HCT116 (cell line): ENCODE data around the gene PHOSPHO1. TPM values are rescaled to one million over a fixed set of nuclear protein-coding genes. Genes with fewer than 3 reads are reported as not detected.
A peak's percentile ranks its signal among the peaks of the same experiment; 100 is the strongest.

Experiments
- ATAC-seq: fragments of 200-7000 bp; cut with Tn5 transposase; 2 replicates; pipeline ENCODE4 v1.9.1; 2020; ENCODE audit warnings: mild to moderate bottlenecking, moderate library complexity
- Bru-seq: library from RNA; stranded (reverse); fragments of 400-500 nt; gene quantifications from one replicate; lab custom pipeline; 2021; lab: Mats Ljungman, UMichigan
- BruChase-seq, 2 experiments: library from RNA; stranded (reverse); fragments of 400-500 nt; gene quantifications; one replicate each; lab custom pipeline; 2021; lab: Mats Ljungman, UMichigan
- BruUV-seq: library from RNA; stranded (reverse); fragments of 400-500 nt; replicated peaks from 2 replicates; lab custom pipeline; 2021; lab: Mats Ljungman, UMichigan
- CTCF ChIA-PET: fragments of 300-600 bp; sonication (Branson Sonifier 250); formaldehyde crosslinking; loops from one replicate; lab custom pipeline; 2021; ENCODE audit warnings: antibody characterized with exemption; lab: Charles Lee
- POLR2A ChIA-PET: fragments of 300-600, 350-600 bp; sonication (Branson Sonifier 250); formaldehyde crosslinking; loops from one replicate; lab custom pipeline; 2021; ENCODE audit warnings: antibody characterized with exemption; lab: Charles Lee
- RAD21 ChIA-PET, 2 experiments: fragments of 300-600 bp; sonication (Branson Sonifier 250); formaldehyde crosslinking; loops; one replicate each; lab custom pipeline; 2023; ENCODE audit warnings: low total read pairs in 2 of 2; ENCODE audit not compliant: uncharacterized antibody in 2 of 2, unreplicated experiment in 2 of 2, low non-redundant PET in 1 of 2; lab: Charles Lee
- DNase-seq: peaks from one replicate; pipeline ENCODE4 v3.0.0-alpha.2; 2010; ENCODE audit warnings: low read depth, low spot score
- H2AFZ ChIP-seq: fragments of 200-600 bp; shearing (Covaris generic), sonication (generic); 2 replicates; pipeline ENCODE4 v1.6.1; 2017; ENCODE audit warnings: low read depth, mixed run types, mixed read lengths, antibody characterized with exemption, low read length; ENCODE audit not compliant: poor library complexity, severe bottlenecking
- H3K27ac ChIP-seq: 2 replicates; pipeline ENCODE4 v1.5.1; 2012; ENCODE audit warnings: low read depth, low read length
- H3K27me3 ChIP-seq: fragments of 200-600 bp; sonication (generic); 2 replicates; pipeline ENCODE4 v1.6.1; 2016; ENCODE audit warnings: mixed run types, low read length, mixed read lengths; ENCODE audit not compliant: insufficient read depth
- H3K36me3 ChIP-seq, 2 experiments: fragments of 200-500 bp in 1 of 2; fragments of 200-600 bp in 1 of 2; sonication (Bioruptor generic) in 1 of 2; sonication (generic) in 1 of 2; 2 replicates each; pipeline versions ENCODE4 v1.5.1 to v1.6.1; 2014 to 2016; ENCODE audit warnings: low read length in 2 of 2, inconsistent platforms in 1 of 2, mixed read lengths in 1 of 2, mixed run types in 1 of 2; ENCODE audit not compliant: insufficient read depth in 2 of 2, control insufficient read depth in 1 of 2
- H3K4me1 ChIP-seq, 2 experiments: fragments of 200-600 bp in 1 of 2; sonication (generic) in 1 of 2; 2 replicates each; pipeline versions ENCODE4 v1.5.1 to v1.6.1; 2012 to 2017; ENCODE audit warnings: low read length in 2 of 2, inconsistent platforms in 1 of 2, mild to moderate bottlenecking in 1 of 2, mixed read lengths in 1 of 2, mixed run types in 1 of 2, moderate library complexity in 1 of 2; ENCODE audit not compliant: insufficient read depth in 2 of 2, control insufficient read depth in 1 of 2
- H3K4me2 ChIP-seq: fragments of 200-600 bp; sonication (generic); 2 replicates; pipeline ENCODE4 v1.6.1; 2017; ENCODE audit warnings: mixed run types, low read length, mixed read lengths
- H3K4me3 ChIP-seq, 2 experiments: fragments of 200-600 bp in 1 of 2; sonication (generic) in 1 of 2; replicated peaks in 1 of 2; 2 replicates each; pipeline ENCODE4 v1.5.1; 2011 to 2016; ENCODE audit warnings: low read length in 2 of 2, control low read depth in 1 of 2, low read depth in 1 of 2, mild to moderate bottlenecking in 1 of 2, mixed read lengths in 1 of 2, mixed run types in 1 of 2
- H3K79me2 ChIP-seq: fragments of 200-600 bp; sonication (generic); 2 replicates; pipeline ENCODE4 v1.6.1; 2017; ENCODE audit warnings: mild to moderate bottlenecking, mixed run types, low read length, moderate library complexity, mixed read lengths; ENCODE audit not compliant: insufficient read depth
- H3K9ac ChIP-seq: fragments of 200-600 bp; sonication (generic); 2 replicates; pipeline ENCODE4 v1.6.1; 2016; ENCODE audit warnings: low read length, mixed read lengths
- H3K9me2 ChIP-seq: fragments of 200-600 bp; sonication (generic), shearing (Covaris generic); 2 replicates; pipeline ENCODE4 v1.6.1; 2017; ENCODE audit warnings: mixed run types, mild to moderate bottlenecking, moderate library complexity; ENCODE audit not compliant: insufficient read depth
- H3K9me3 ChIP-seq, 2 experiments: fragments of 200-500 bp in 1 of 2; fragments of 200-600 bp in 1 of 2; sonication (Bioruptor generic) in 1 of 2; sonication (generic) in 1 of 2; 2 replicates each; pipeline ENCODE4 v1.6.1; 2014 to 2017; ENCODE audit warnings: low read length in 2 of 2, mixed read lengths in 2 of 2, inconsistent platforms in 1 of 2, low read depth in 1 of 2, mild to moderate bottlenecking in 1 of 2, mixed run types in 1 of 2, moderate library complexity in 1 of 2; ENCODE audit not compliant: control insufficient read depth in 1 of 2, insufficient read depth in 1 of 2
- H4K20me1 ChIP-seq: fragments of 200-600 bp; sonication (generic), shearing (Covaris generic); 2 replicates; pipeline ENCODE4 v1.6.1; 2017; ENCODE audit warnings: mixed run types, mild to moderate bottlenecking, moderate library complexity; ENCODE audit not compliant: insufficient read depth
- FOSL1 ChIP-seq: IDR thresholded peaks from 2 replicates; pipeline ENCODE4 v1.6.1; 2012; ENCODE audit warnings: low read depth
- JUND ChIP-seq: IDR thresholded peaks from 2 replicates; pipeline ENCODE4 v1.6.1; 2012
- POLR2A ChIP-seq: IDR thresholded peaks from 2 replicates; pipeline ENCODE4 v1.7.0; 2011; ENCODE audit warnings: borderline replicate concordance; ENCODE audit not compliant: insufficient read depth, insufficient read length; ENCODE audit errors: extremely low read depth
- POLR2AphosphoS5 ChIP-seq: IDR thresholded peaks from 2 replicates; pipeline ENCODE4 v1.6.1; 2011; ENCODE audit warnings: mild to moderate bottlenecking, low read depth, low read length, moderate library complexity
- SP1 ChIP-seq: IDR thresholded peaks from 2 replicates; pipeline ENCODE4 v1.6.1; 2012; ENCODE audit warnings: low read depth
- TCF7L2 ChIP-seq: IDR thresholded peaks from 2 replicates; pipeline ENCODE4 v1.7.0; 2011; ENCODE audit warnings: borderline replicate concordance, inconsistent platforms; ENCODE audit not compliant: insufficient read depth, insufficient read length; ENCODE audit errors: extremely low read depth
- intact Hi-C: fragments of 100-400 bp; cut with micrococcal nuclease; formaldehyde crosslinking; loops from 2 replicates; pipeline ENCODE4 v1.10.0; 2022
- long read RNA-seq: library from polyadenylated mRNA; unstranded; transcript quantifications from one replicate; pipeline ENCODE4 v2.0.0, GENCODE V29; 2021; ENCODE audit not compliant: unreplicated experiment
- polyA plus RNA-seq: library from polyadenylated mRNA; unstranded; fragments of >200 nt; gene quantifications from 2 replicates; pipeline ENCODE4 v1.2.1, GENCODE V29; 2012; ENCODE audit warnings: missing spikeins
- total RNA-seq: library from RNA; stranded (reverse); gene quantifications from one replicate; pipeline ENCODE4 v1.2.1, GENCODE V29; 2021; ENCODE audit not compliant: unreplicated experiment
- TF ChIP-seq, protein P1 (sequence below): IDR thresholded peaks from 2 replicates; pipeline ENCODE4 v1.6.1; 2012; ENCODE audit warnings: low read depth
- TF ChIP-seq, protein P2 (sequence below), 3 experiments: fragments of 200-600 bp in 1 of 3; sonication (generic) in 1 of 3; IDR thresholded peaks in 2 of 3; conservative IDR thresholded peaks in 1 of 3; 2 replicates each; pipeline ENCODE4 v1.5.1; 2012 to 2017; ENCODE audit warnings: low read depth in 2 of 3, low read length in 2 of 3, antibody characterized with exemption in 1 of 3, borderline replicate concordance in 1 of 3, control low read depth in 1 of 3, mild to moderate bottlenecking in 1 of 3, mixed read lengths in 1 of 3, mixed run types in 1 of 3, moderate library complexity in 1 of 3; ENCODE audit not compliant: insufficient read depth in 1 of 3

PHOSPHO1 gene, protein sequence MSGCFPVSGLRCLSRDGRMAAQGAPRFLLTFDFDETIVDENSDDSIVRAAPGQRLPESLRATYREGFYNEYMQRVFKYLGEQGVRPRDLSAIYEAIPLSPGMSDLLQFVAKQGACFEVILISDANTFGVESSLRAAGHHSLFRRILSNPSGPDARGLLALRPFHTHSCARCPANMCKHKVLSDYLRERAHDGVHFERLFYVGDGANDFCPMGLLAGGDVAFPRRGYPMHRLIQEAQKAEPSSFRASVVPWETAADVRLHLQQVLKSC
- total RNA-seq, result 3.0 TPM
- polyA plus RNA-seq, result 1.4 and 2.0 TPM in 2 replicates
- Bru-seq, nascent RNA, result percentile 32 among the genes with signal in this experiment
- percentile 23 among the genes with signal in this experiment for BruChase-seq, experiment 1, labeled RNA remaining after a 6-hour chase
- BruChase-seq, experiment 2, labeled RNA remaining after a 2-hour chase, result percentile 31 among the genes with signal in this experiment
- long read RNA-seq, partial matches to known transcripts, result 0 of 8 reads
- long read RNA-seq, other reads (novel, unspliced or antisense), result 3 of 8 reads

DNA sequence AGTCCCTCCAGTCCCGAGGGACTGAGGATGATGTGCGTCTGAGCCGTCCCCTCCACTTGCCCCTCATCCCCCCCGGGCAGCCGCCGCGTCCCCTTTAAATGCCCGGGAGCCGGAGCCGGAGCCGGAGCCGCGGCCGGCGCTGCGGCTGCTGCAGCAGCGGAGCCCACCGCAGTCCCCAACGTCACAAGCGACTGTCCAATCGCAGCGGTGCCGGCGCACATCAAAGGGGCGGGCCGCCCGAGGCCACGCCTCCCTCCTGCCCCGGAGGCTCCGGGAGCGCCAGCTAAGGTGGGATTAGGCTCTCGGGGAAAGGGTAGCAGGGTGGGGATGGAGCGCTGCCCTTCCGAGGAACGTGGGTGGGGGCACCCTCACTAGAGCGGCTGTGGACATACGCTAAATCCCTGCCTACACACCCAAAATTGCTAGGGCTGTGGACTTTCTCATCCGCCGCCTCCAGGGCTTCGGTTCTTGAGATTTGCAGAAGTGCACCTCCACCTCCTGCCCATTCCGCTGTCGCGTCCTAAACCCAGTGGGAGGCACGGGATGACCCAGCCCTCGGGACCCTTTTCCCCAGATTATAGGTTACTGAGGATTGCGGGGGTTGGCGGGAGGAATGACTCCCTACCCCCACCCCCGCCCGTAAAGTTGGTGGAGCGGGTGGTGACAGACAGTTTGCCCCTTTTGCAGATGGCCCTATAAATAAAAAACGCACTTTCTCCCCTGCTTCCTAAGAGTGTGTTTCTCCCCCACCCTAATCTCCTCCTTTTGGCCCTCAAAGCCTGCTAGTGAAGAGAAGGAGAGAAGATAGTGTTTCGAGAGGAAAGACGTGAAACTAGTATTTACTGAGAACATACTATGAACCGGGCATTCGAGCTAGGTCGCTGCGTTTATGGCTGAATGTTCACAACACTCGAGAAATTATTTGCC is at the start of gene PHOSPHO1:
Gene PHOSPHO1, minus strand, starts transcription at position 152 of the 927 bp plus-strand sequence. CDS start 4,096 bp downstream, outside the sequence.
- intact Hi-C loops, result no loop called here
- ChIA-PET RAD21 (no interaction called here), CTCF (interaction anchor here (1.3 kb wide), 1 partner anchor 195 kb away, joined by 3 read pairs; no protein-coding TSS in a partner anchor)

More for the DNA sequence above, at the start of gene PHOSPHO1:
- Histone ChIP-seq H3K9me2 (no peaks in the 10 kb centered on the region), H3K4me2 (peak within 1 kb of the TSS; percentile 97), H3K27ac (no peak within 1 kb of the TSS), H3K79me2 (no peaks in the 10 kb centered on the region), H3K9me3 (no peaks in the 10 kb centered on the region), H3K27me3 (no peaks in the 10 kb centered on the region), H3K9ac (peak within 1 kb of the TSS; percentile 56), H2AFZ (peak within 1 kb of the TSS; percentile 82), H3K4me3 (peak within 1 kb of the TSS; percentile 66 to 70), H4K20me1 (no peaks in the 10 kb centered on the region), H3K36me3 (no peaks in the 10 kb centered on the region), H3K4me1 (peaks cover 0 to 33% of the 10 kb centered on the region in 2 experiments; a peak in 3 of 4 replicates)
- POLR2A ChIA-PET, result no interaction called here
- ATAC-seq (peak; percentile 91), DNase-seq (peak; percentile 80)
- TF ChIP-seq SP1, result no peak
- TF ChIP-seq JUND, result no peak
- TF ChIP-seq FOSL1, result no peak
- peak; percentile 100 for TF ChIP-seq TCF7L2
- TF ChIP-seq POLR2AphosphoS5, result peak; percentile 63
- TF ChIP-seq POLR2A, result no peak
- TF ChIP-seq, protein P1, sequence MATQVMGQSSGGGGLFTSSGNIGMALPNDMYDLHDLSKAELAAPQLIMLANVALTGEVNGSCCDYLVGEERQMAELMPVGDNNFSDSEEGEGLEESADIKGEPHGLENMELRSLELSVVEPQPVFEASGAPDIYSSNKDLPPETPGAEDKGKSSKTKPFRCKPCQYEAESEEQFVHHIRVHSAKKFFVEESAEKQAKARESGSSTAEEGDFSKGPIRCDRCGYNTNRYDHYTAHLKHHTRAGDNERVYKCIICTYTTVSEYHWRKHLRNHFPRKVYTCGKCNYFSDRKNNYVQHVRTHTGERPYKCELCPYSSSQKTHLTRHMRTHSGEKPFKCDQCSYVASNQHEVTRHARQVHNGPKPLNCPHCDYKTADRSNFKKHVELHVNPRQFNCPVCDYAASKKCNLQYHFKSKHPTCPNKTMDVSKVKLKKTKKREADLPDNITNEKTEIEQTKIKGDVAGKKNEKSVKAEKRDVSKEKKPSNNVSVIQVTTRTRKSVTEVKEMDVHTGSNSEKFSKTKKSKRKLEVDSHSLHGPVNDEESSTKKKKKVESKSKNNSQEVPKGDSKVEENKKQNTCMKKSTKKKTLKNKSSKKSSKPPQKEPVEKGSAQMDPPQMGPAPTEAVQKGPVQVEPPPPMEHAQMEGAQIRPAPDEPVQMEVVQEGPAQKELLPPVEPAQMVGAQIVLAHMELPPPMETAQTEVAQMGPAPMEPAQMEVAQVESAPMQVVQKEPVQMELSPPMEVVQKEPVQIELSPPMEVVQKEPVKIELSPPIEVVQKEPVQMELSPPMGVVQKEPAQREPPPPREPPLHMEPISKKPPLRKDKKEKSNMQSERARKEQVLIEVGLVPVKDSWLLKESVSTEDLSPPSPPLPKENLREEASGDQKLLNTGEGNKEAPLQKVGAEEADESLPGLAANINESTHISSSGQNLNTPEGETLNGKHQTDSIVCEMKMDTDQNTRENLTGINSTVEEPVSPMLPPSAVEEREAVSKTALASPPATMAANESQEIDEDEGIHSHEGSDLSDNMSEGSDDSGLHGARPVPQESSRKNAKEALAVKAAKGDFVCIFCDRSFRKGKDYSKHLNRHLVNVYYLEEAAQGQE, result no peak
- TF ChIP-seq, protein P2, sequence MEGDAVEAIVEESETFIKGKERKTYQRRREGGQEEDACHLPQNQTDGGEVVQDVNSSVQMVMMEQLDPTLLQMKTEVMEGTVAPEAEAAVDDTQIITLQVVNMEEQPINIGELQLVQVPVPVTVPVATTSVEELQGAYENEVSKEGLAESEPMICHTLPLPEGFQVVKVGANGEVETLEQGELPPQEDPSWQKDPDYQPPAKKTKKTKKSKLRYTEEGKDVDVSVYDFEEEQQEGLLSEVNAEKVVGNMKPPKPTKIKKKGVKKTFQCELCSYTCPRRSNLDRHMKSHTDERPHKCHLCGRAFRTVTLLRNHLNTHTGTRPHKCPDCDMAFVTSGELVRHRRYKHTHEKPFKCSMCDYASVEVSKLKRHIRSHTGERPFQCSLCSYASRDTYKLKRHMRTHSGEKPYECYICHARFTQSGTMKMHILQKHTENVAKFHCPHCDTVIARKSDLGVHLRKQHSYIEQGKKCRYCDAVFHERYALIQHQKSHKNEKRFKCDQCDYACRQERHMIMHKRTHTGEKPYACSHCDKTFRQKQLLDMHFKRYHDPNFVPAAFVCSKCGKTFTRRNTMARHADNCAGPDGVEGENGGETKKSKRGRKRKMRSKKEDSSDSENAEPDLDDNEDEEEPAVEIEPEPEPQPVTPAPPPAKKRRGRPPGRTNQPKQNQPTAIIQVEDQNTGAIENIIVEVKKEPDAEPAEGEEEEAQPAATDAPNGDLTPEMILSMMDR (IDR thresholded peaks at IDR 0.05 in 2 of 3, conservative IDR thresholded peaks at IDR 0.05 in 1 of 3; ENCODE audit: borderline replicate concordance in 1 of 3, insufficient read depth in 1 of 3, low read depth in 2 of 3, low read length in 2 of 3), result peak in 1 of 3 experiments; percentile 6; a peak in 1 of 6 replicates
- no TSS peak for BruUV-seq
